HL-60 (cell line): Measurements from ENCODE around the gene API5.
A peak's percentile ranks its signal among the peaks of the same experiment; 100 is the strongest.

Experiments used
- DNase-seq, 2 experiments: peaks; one replicate each; pipeline ENCODE4 v3.0.0-alpha.2; 2010 to 2020; ENCODE audit warnings: low read depth in 1 of 2, low spot score in 1 of 2
- H3K27ac ChIP-seq: fragments of 250-450 bp; sonication (Bioruptor Pico); replicated peaks from 2 replicates; pipeline ENCODE4 v1.5.1; 2020; ENCODE audit warnings: mild to moderate bottlenecking, moderate library complexity
- H3K27me3 ChIP-seq: fragments of 250-450 bp; sonication (Bioruptor Pico); 2 replicates; pipeline ENCODE4 v1.5.1; 2021; ENCODE audit warnings: mild to moderate bottlenecking, moderate library complexity; ENCODE audit not compliant: insufficient read depth, poor library complexity, severe bottlenecking
- H3K4me3 ChIP-seq: replicated peaks from 2 replicates; pipeline ENCODE4 v1.5.1; 2011; ENCODE audit warnings: mild to moderate bottlenecking, control low read depth, low read length; ENCODE audit not compliant: insufficient read depth
- CTCF ChIP-seq: IDR thresholded peaks from one replicate; pipeline ENCODE4 v1.5.1; 2011; ENCODE audit warnings: low read length, control low read depth, inconsistent platforms; ENCODE audit not compliant: insufficient read depth
- GABPA ChIP-seq: IDR thresholded peaks from 2 replicates; pipeline ENCODE4 v1.6.1; 2012; ENCODE audit warnings: low read depth
- POLR2AphosphoS5 ChIP-seq: IDR thresholded peaks from 2 replicates; pipeline ENCODE4 v1.6.1; 2012; ENCODE audit warnings: low read depth
- REST ChIP-seq: IDR thresholded peaks from 2 replicates; pipeline ENCODE4 v1.6.1; 2012; ENCODE audit warnings: low read depth; ENCODE audit not compliant: insufficient replicate concordance
- SPI1 ChIP-seq: IDR thresholded peaks from 2 replicates; pipeline ENCODE4 v1.6.1; 2012; ENCODE audit warnings: low read depth, mild to moderate bottlenecking, borderline replicate concordance

The API5 gene

GRCh38 chr11:43269254-43269918, 42.4 kb upstream of the API5 start:
- Histone ChIP-seq H3K4me3 (no peak overlapping the region), H3K27me3 (no peaks in the 10 kb centered on the region), H3K27ac (no peak overlapping the region)
- TF ChIP-seq SPI1: no peak
- no peak for DNase-seq

- Histone ChIP-seq H3K27ac (no peak overlapping the region), H3K27me3 (no peaks in the 10 kb centered on the region), H3K4me3 (no peak overlapping the region)
- no peak for DNase-seq
- no peak for TF ChIP-seq GABPA
- no peak for TF ChIP-seq POLR2AphosphoS5
- no peak for TF ChIP-seq CTCF
- TF ChIP-seq REST: no peak
- TF ChIP-seq SPI1: no peak
These were observed 41.3 kb upstream of the API5 start for GRCh38 chr11:43270468-43270867.

GRCh38 chr11:43278193-43278956, 33.4 kb upstream of the API5 start:
- no peak overlapping the region for H3K4me3 ChIP-seq
- no peaks in the 10 kb centered on the region for H3K27me3 ChIP-seq
- TF ChIP-seq POLR2AphosphoS5: no peak
- TF ChIP-seq CTCF: no peak
- TF ChIP-seq REST: no peak
- no peak for TF ChIP-seq GABPA
- no peak for TF ChIP-seq SPI1
- DNase-seq: peak in 1 of 2 experiments; percentile 5
- H3K27ac ChIP-seq: no peak overlapping the region

GRCh38 chr11:43282607-43283440, 29.0 kb upstream of the API5 start:
- H3K27ac ChIP-seq: no peak overlapping the region
- DNase-seq: peak in 1 of 2 experiments; percentile 12
- H3K27me3 ChIP-seq: no peaks in the 10 kb centered on the region
- TF ChIP-seq POLR2AphosphoS5 (no peak), CTCF (peak; percentile 75)
- H3K4me3 ChIP-seq: no peak overlapping the region
